A549 (cell line): ENCODE data around the gene HLCS. TPM values are rescaled to one million over a fixed set of nuclear protein-coding genes. Genes with fewer than 3 reads are reported as not detected.

Experiments
- ATAC-seq, 2 experiments: fragments of 200-7000 bp in 1 of 2; fragments of >200 bp in 1 of 2; cut with Nextera tagmentation in 1 of 2; cut with Tn5 transposase in 1 of 2; 3 replicates each; pipeline versions ENCODE4 v1.8.0 to v1.9.1; 2018 to 2020; ENCODE audit warnings: mild to moderate bottlenecking in 1 of 2, moderate library complexity in 1 of 2
- CTCF ChIA-PET: fragments of 300-600 bp; sonication (Branson Sonifier 250); formaldehyde crosslinking; extraction: SDS; loops from one replicate; lab custom pipeline; 2021; ENCODE audit warnings: antibody characterized with exemption, inconsistent platforms; lab: Yijun Ruan, JAX
- POLR2A ChIA-PET: fragments of 350-600 bp; formaldehyde crosslinking; extraction: SDS; loops from one replicate; lab custom pipeline; 2021; ENCODE audit warnings: antibody characterized with exemption, inconsistent platforms; lab: Yijun Ruan, JAX
- DNase-seq, 2 experiments: peaks; one replicate each; pipeline versions ENCODE4 v3.0.0 to v3.0.0-alpha.2; 2011 to 2016; ENCODE audit warnings: low read depth in 1 of 2, low spot score in 1 of 2
- FAIRE-seq: peaks from 2 replicates; lab custom pipeline; 2011; peaks lifted over from hg19 to GRCh38; lab: Jason Lieb, UNC
- H3K27ac ChIP-seq, 2 experiments: fragments of >200 bp; sonication (Bioruptor Twin); formaldehyde crosslinking; 3 replicates each; pipeline ENCODE4 v1.5.1; 2016 to 2017
- H3K4me1 ChIP-seq: fragments of >200 bp; sonication (Bioruptor Twin); formaldehyde crosslinking; 3 replicates; pipeline ENCODE4 v1.6.1; 2016
- H3K4me2 ChIP-seq: fragments of >200 bp; sonication (Bioruptor Twin); formaldehyde crosslinking; 3 replicates; pipeline ENCODE4 v1.6.1; 2016
- H3K4me3 ChIP-seq: fragments of >200 bp; sonication (Bioruptor Twin); formaldehyde crosslinking; 3 replicates; pipeline ENCODE4 v1.5.1; 2016
- H3K9me3 ChIP-seq: fragments of >200 bp; sonication (Bioruptor Twin); formaldehyde crosslinking; 3 replicates; pipeline ENCODE4 v1.6.1; 2016
- BHLHE40 ChIP-seq: IDR thresholded peaks from 2 replicates; pipeline ENCODE4 v1.6.1; 2012; ENCODE audit warnings: low read depth, low read length, inconsistent platforms
- CBX8 ChIP-seq: fragments of 200-600 bp; sonication (generic); IDR thresholded peaks from 2 replicates; pipeline ENCODE4 v1.6.1; 2016
- CHD2 ChIP-seq: fragments of 150-350 bp; IDR thresholded peaks from 2 replicates; pipeline ENCODE4 v1.6.1; 2014; ENCODE audit warnings: low read length; ENCODE audit not compliant: partially characterized antibody
- CHD4 ChIP-seq: fragments of 200-600 bp; sonication (generic); IDR thresholded peaks from 2 replicates; pipeline ENCODE4 v1.6.1; 2016; ENCODE audit warnings: antibody characterized with exemption, mild to moderate bottlenecking, borderline replicate concordance
- GATA3 ChIP-seq: IDR thresholded peaks from 2 replicates; pipeline ENCODE4 v1.6.1; 2012; ENCODE audit warnings: borderline replicate concordance
- HOXB13 ChIP-seq: fragments of 250-450 bp; sonication (Bioruptor Pico); IDR thresholded peaks from 2 replicates; pipeline ENCODE4 v1.5.0; 2020; ENCODE audit warnings: low read depth, mild to moderate bottlenecking, moderate library complexity
- HOXB5 ChIP-seq: fragments of 250-450 bp; sonication (Bioruptor Pico); IDR thresholded peaks from 2 replicates; pipeline ENCODE4 v1.5.0; 2020; ENCODE audit warnings: mild to moderate bottlenecking, moderate library complexity
- JUN ChIP-seq, 2 experiments: fragments of >200 bp; sonication (Bioruptor Twin); formaldehyde crosslinking; IDR thresholded peaks; 2 replicates in 1 of 2; 3 replicates in 1 of 2; pipeline ENCODE4 v1.6.1; 2016 to 2017
- KDM5A ChIP-seq: fragments of 200-600 bp; sonication (generic); IDR thresholded peaks from 2 replicates; pipeline ENCODE4 v1.6.1; 2016; ENCODE audit warnings: antibody characterized with exemption, mild to moderate bottlenecking
- NPAS2 ChIP-seq: fragments of 250-450 bp; sonication (Bioruptor Pico); IDR thresholded peaks from 2 replicates; pipeline ENCODE4 v1.8.0; 2022; ENCODE audit warnings: mild to moderate bottlenecking, moderate library complexity, borderline replicate concordance
- PHF8 ChIP-seq: fragments of 200-600 bp; sonication (generic); IDR thresholded peaks from 2 replicates; pipeline ENCODE4 v1.6.1; 2016; ENCODE audit warnings: low read depth, mild to moderate bottlenecking, antibody characterized with exemption, moderate library complexity, borderline replicate concordance
- POLR2AphosphoS2 ChIP-seq: conservative IDR thresholded peaks from 2 replicates; pipeline ENCODE4 v1.6.1; 2012; ENCODE audit warnings: low read length, improper control_type of control experiment, inconsistent platforms
- SMC3 ChIP-seq: fragments of >200 bp; sonication (Bioruptor Twin); formaldehyde crosslinking; IDR thresholded peaks from 3 replicates; pipeline ENCODE4 v1.6.1; 2018; ENCODE audit warnings: inconsistent platforms
- ZFP36 ChIP-seq: fragments of 450-650 bp; IDR thresholded peaks from 2 replicates; pipeline ENCODE4 v1.6.1; 2014; ENCODE audit warnings: borderline replicate concordance; ENCODE audit not compliant: partially characterized antibody
- ZSCAN20 ChIP-seq: fragments of 250-450 bp; sonication (Bioruptor Pico); IDR thresholded peaks from 2 replicates; pipeline ENCODE4 v1.8.0; 2022; ENCODE audit warnings: mild to moderate bottlenecking, moderate library complexity
- WGBS: methylation state at CpG from one replicate; pipeline ENCODE4 v1.1.6; 2017; ENCODE audit errors: missing lambda C conversion rate; 5-methylcytosine and 5-hydroxymethylcytosine counted together
- polyA plus RNA-seq, 4 experiments: library from polyadenylated mRNA; depleted of rRNA in 3 of 4; stranded (reverse); fragments of >200 nt; fragmentation: RNase III in 1 of 4; extraction: RNeasy Plus Mini Kit Qiagen cat#74134 plus additional on column Dnase treatment in 1 of 4; gene quantifications; 2 replicates in 3 of 4; 3 replicates in 1 of 4; pipeline ENCODE4 v1.2.3, GENCODE V29; 2011 to 2017
- TF ChIP-seq, protein P1 (sequence below): fragments of 250-450 bp; sonication (Bioruptor Pico); IDR thresholded peaks from 2 replicates; pipeline ENCODE4 v1.5.0; 2021; ENCODE audit warnings: mild to moderate bottlenecking, moderate library complexity, borderline replicate concordance
- TF ChIP-seq, protein P2 (sequence below): fragments of 150-350 bp; IDR thresholded peaks from 2 replicates; pipeline ENCODE4 v1.6.1; 2014; ENCODE audit warnings: low read depth, mild to moderate bottlenecking, low read length
- TF ChIP-seq, protein P3 (sequence below): fragments of 250-450 bp; sonication (Bioruptor Pico); IDR thresholded peaks from 2 replicates; pipeline ENCODE4 v1.5.0; 2020; ENCODE audit warnings: low read depth, mild to moderate bottlenecking, moderate library complexity

HLCS gene
- polyA plus RNA-seq, 2 of the 4 experiments (the other 2 are of a cell fraction) = 8.4 to 24.3 TPM

DNA sequence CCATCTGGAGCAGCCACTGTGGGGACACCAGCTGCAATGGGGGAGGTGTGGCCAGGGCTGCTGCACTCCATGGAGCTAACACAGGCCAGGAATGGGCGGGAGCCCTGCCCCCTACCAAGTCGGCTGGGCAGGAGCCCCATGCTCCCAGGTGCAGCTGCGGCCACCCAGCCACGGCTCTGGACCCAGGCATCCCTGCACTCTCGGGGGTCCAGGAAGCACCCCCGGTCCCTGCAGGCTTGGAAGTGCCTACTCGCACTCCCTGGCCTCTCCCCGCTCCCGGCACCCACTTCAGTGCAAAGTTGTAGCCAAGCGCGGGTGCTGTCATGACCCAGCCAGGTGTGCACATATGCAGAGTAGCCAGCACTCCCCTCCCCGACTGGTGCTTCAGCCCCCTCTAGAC lies 91.8 kb downstream of the HLCS start (continued):
- TF ChIP-seq, protein P1, sequence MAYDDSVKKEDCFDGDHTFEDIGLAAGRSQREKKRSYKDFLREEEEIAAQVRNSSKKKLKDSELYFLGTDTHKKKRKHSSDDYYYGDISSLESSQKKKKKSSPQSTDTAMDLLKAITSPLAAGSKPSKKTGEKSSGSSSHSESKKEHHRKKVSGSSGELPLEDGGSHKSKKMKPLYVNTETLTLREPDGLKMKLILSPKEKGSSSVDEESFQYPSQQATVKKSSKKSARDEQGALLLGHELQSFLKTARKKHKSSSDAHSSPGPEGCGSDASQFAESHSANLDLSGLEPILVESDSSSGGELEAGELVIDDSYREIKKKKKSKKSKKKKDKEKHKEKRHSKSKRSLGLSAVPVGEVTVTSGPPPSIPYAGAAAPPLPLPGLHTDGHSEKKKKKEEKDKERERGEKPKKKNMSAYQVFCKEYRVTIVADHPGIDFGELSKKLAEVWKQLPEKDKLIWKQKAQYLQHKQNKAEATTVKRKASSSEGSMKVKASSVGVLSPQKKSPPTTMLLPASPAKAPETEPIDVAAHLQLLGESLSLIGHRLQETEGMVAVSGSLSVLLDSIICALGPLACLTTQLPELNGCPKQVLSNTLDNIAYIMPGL = no peak
- TF ChIP-seq, protein P2, sequence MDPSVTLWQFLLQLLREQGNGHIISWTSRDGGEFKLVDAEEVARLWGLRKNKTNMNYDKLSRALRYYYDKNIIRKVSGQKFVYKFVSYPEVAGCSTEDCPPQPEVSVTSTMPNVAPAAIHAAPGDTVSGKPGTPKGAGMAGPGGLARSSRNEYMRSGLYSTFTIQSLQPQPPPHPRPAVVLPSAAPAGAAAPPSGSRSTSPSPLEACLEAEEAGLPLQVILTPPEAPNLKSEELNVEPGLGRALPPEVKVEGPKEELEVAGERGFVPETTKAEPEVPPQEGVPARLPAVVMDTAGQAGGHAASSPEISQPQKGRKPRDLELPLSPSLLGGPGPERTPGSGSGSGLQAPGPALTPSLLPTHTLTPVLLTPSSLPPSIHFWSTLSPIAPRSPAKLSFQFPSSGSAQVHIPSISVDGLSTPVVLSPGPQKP = no peak
- TF ChIP-seq ZFP36 = no peak
- no peak for TF ChIP-seq CHD4

DNA sequence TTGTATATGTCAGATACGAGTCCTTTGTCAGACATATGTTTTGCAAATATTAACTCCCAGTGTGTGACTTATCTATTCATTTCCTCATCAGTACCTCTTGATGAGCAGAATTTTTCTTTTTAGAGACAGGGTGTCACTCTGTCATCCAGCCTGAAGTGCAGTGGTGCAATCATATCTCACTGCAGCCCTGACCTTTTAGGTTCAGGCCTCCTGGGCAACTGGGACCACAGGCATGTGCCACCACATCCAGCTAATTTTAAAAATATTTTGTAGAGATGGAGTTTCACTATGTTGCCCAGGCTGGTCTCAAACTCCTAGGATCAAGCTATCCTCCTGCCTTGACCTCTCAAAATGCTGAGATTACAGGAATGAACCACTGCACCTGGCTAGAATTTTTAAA lies 93.0 kb downstream of the HLCS start:
- Histone ChIP-seq H3K4me1 (no peaks in the 10 kb centered on the region), H3K27ac (0 out of 6 replicates have a peak overlapping the region, but pooled peaks of 1 of the 2 experiments have one; percentile 30), H3K9me3 (peaks cover 18% of the 10 kb centered on the region), H3K4me3 (no peak overlapping the region), H3K4me2 (no peak overlapping the region)
- POLR2A ChIA-PET = no interaction called here
- ATAC-seq (no peak), FAIRE-seq (no peak), DNase-seq (no peak)
- CTCF ChIA-PET = interaction anchor here (1.1 kb wide), 1 partner anchor 12 kb away, joined by 4 read pairs; no protein-coding TSS in a partner anchor
- TF ChIP-seq BHLHE40 (no peak), KDM5A (no peak), GATA3 (no peak)
- 88% methylated on average over 1 of the region's 1 CpG for WGBS

DNA sequence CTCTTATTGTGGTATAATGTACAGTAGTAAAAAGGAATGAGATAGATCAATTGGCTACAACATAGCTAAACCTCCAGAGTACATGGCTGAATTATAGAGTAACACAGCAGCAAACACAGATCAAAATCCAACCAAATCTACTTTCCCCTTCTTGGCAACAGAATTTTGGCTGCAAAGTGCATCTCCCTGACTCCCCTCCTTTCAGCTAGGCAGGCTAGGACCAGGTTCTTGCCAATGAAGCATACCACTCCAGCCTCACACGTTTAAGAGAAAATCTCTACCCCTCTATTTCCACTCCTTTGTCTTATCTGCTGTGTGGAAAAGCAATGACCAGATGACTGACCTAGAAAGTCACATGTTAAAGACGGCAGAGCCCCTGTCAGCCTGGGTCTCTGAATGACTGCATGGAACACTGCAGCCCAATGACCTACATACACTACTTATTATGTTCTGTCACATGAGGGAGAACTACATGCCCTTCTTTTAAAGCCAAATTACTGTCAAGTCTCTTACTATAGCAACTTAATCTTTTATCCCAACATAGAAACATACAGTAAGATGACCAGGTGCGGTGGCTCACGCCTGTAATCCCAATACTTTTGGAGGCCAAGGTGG lies 99.1 kb downstream of the HLCS start:
- H3K4me3 ChIP-seq = no peak overlapping the region
- DNase-seq (no peak), FAIRE-seq (no peak), ATAC-seq (no peak)
- CTCF ChIA-PET = interaction anchor here (0.6 kb wide), 1 partner anchor 18 kb away, joined by 3 read pairs; no protein-coding TSS in a partner anchor
- no peaks in the 10 kb centered on the region for H3K9me3 ChIP-seq
- 78% methylated on average over 4 of the region's 4 CpGs for WGBS
- POLR2A ChIA-PET = no interaction called here
- H3K27ac ChIP-seq = peak overlapping the region in 1 of 2 experiments; percentile 69; a peak in 3 of 6 replicates
- no peak overlapping the region for H3K4me2 ChIP-seq
- TF ChIP-seq JUN (IDR thresholded peaks at IDR 0.05) = no peak
- TF ChIP-seq HOXB13 (CRISPR knock-in tag) = no peak
- no peak for TF ChIP-seq CHD2
- no peak for TF ChIP-seq SMC3
- TF ChIP-seq POLR2AphosphoS2 = no peak
- no peak for TF ChIP-seq NPAS2 (CRISPR knock-in tag)
- TF ChIP-seq ZSCAN20 (CRISPR knock-in tag) = no peak
- TF ChIP-seq PHF8 = no peak
- no peak for TF ChIP-seq BHLHE40
- TF ChIP-seq HOXB5 (CRISPR knock-in tag) = no peak
- TF ChIP-seq, protein P3, sequence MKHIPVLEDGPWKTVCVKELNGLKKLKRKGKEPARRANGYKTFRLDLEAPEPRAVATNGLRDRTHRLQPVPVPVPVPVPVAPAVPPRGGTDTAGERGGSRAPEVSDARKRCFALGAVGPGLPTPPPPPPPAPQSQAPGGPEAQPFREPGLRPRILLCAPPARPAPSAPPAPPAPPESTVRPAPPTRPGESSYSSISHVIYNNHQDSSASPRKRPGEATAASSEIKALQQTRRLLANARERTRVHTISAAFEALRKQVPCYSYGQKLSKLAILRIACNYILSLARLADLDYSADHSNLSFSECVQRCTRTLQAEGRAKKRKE (CRISPR knock-in tag) = no peak
- TF ChIP-seq CBX8 = no peak
- peaks cover 26% of the 10 kb centered on the region; the same call in 2 of the 3 replicates for H3K4me1 ChIP-seq
